ENCODE data around the gene PKD1. TPM values are rescaled to one million over a fixed set of nuclear protein-coding genes. Genes with fewer than 3 reads are reported as not detected.
A peak's percentile ranks its signal among the peaks of the same experiment; 100 is the strongest.

PKD1 gene
- total RNA-seq, 1 donor = 118 TPM

DNA sequence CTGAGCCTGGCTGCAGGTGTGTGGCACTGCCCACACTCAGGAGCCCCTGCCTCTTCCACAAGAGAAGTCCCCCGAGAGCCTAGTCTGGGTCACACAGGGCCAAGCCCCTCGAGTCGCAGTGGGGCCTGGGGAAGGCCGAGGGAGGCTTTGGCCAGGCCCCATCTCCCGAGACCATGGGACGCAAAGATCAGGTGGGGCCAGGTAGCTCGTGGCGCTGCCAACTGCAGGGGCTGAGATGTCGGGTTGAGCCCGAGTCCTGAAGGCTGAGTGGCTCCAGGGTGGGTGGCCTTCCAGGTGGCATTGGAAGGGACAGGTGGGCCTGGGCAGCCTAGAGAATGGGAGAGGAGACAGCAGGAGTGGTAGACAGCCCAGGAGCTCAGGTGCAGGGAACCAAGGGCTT is 26.2 kb upstream of the PKD1 start:
- H3K4me3 ChIP-seq (ENCODE audit: low read depth, low read length) = no peak overlapping the region
- TF ChIP-seq, protein P1, sequence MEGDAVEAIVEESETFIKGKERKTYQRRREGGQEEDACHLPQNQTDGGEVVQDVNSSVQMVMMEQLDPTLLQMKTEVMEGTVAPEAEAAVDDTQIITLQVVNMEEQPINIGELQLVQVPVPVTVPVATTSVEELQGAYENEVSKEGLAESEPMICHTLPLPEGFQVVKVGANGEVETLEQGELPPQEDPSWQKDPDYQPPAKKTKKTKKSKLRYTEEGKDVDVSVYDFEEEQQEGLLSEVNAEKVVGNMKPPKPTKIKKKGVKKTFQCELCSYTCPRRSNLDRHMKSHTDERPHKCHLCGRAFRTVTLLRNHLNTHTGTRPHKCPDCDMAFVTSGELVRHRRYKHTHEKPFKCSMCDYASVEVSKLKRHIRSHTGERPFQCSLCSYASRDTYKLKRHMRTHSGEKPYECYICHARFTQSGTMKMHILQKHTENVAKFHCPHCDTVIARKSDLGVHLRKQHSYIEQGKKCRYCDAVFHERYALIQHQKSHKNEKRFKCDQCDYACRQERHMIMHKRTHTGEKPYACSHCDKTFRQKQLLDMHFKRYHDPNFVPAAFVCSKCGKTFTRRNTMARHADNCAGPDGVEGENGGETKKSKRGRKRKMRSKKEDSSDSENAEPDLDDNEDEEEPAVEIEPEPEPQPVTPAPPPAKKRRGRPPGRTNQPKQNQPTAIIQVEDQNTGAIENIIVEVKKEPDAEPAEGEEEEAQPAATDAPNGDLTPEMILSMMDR (IDR thresholded peaks at IDR 0.05; ENCODE audit: insufficient read depth, low read length) = no peak
- no peak for DNase-seq (ENCODE audit: low read depth)

DNA sequence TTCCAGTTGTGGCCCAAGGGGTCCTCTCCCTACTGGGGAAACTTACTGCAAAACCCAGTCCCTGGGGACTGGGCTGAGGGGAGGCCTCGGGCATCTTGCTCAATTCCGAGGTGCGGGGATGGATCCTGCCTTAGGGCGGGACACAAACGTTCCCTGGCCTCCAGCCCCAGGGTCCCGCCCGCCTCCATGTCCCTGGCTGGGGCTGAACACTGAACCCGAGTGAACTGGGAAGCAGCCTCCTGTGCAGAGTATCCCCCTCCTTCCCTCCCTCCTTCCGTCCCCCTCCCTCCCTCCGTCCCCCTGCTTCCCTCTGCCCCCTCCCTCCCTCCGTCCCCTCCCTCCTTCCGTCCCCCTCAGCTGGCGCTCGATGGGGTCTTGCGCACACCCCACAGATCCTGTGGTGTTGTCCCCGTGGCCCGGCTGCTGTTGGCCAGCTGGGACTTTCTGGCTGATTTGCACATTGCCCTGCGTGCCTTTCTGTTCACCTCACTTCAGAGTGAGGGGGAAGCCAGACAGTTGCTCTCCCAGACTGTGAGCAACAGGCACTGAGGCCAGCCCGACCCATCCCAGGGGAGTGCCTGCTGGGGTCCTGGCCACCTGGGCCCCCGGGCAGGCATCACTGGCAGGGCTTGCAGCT is 25.3 kb upstream of the PKD1 start:
- DNase-seq (ENCODE audit: low read depth) = peak; percentile 70
- TF ChIP-seq, protein P1 (IDR thresholded peaks at IDR 0.05; ENCODE audit: insufficient read depth, low read length) = no peak
- H3K4me3 ChIP-seq (ENCODE audit: low read depth, low read length) = peak overlapping the region; percentile 22

DNA sequence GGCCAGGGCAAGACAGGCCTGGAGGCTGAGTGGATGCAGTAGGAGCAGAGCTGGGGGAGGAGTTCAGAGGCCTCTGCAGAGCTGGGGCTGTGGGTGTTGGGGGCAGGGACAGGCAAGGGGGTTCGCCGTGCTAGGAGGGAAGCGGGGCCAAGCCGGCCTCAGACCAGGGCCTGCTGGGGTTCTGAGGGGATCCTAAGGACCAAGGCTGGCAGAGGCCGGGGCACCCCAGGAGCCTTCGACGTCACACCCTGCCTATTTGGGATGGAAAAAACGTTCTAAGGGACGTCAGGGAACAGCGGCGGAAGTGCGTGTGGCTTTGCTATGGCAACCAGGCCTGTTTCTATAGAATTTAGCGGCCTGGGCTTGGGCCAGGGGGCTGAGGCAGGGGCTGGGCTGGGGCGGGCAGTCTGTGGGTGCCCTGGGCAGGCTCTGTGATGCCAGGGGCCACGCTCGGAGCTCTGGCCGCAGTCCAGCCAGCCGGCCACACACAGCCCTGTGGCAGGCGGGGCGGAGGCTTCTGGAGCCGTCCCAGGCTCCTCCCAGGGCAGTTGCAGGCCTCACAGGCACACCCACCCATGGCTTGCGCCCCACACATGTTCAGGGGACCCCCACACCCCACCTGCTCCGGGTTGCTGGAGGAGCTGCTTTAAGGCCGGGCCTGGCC is 23.6 kb upstream of the PKD1 start:
- DNase-seq (ENCODE audit: low read depth) = peak; percentile 87
- TF ChIP-seq, protein P1 (IDR thresholded peaks at IDR 0.05; ENCODE audit: insufficient read depth, low read length) = no peak
- peak overlapping the region; percentile 52 for H3K4me3 ChIP-seq (ENCODE audit: low read depth, low read length)

DNA sequence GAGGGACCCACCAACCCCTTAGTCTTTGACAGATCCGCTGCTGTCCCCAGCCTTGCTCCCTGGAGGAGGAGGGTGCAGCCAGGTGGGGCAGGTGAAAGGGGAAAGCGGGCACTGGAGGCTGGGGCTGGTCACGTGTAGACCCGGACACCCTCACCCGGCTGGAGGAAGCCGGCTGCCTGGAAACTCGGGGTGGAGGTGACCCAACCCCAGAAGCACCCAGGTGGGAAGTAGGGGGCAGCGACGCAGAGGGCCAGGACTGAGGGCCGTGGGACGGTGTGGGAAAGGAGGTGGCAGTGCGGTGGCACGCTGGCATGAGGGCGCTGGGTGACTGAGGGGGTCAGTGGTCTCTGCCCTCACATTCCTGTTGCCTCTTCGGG is 22.6 kb upstream of the PKD1 start:
- H3K4me3 ChIP-seq (ENCODE audit: low read depth, low read length) = peak overlapping the region; percentile 93
- no peak for DNase-seq (ENCODE audit: low read depth)

DNA sequence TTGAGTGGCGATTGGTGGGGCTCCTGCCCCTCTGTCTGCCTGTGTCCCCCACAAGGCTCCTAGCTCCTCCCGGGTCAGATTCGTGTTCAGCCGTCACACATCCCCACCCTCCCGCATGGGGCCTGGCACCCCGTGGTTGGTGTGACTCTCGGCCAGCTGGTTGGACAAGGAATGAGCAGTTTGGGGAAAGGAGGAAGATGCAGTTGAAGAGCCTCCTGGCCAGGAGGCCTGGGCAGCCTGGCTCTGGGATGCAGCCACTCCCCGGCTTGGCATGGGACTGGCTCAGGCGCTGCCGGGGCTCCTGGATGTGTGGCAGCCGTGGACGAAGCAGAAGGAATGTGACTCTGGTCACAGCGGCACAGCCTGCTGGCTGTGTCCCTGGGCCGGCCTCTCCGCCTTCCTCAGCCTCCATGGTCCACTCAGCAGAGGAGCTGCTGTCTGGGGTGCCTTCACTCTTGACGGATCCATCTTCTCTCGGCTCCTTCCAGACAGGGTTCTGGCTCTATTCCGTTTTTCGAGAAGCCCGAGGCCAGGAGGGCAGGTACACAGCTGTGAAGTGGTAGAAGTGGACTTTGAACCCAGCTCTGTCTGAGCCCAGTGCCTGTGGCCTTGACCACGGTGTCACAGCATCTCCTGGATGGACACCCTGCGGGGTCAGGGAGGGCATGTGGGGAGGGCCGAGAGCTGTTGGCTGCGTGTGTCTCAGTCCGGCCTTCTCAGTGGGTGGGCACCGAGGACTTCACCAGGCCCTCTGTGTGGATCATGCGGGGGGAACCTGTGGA is 22.0 kb upstream of the PKD1 start:
- peak overlapping the region; percentile 93 for H3K4me3 ChIP-seq (ENCODE audit: low read depth, low read length)
- TF ChIP-seq, protein P1 (IDR thresholded peaks at IDR 0.05; ENCODE audit: insufficient read depth, low read length) = no peak
- no peak for DNase-seq (ENCODE audit: low read depth)

More for the DNA sequence above, 22.6 kb upstream of the PKD1 start:
- TF ChIP-seq, protein P1 (IDR thresholded peaks at IDR 0.05; ENCODE audit: insufficient read depth, low read length) = no peak

DNA sequence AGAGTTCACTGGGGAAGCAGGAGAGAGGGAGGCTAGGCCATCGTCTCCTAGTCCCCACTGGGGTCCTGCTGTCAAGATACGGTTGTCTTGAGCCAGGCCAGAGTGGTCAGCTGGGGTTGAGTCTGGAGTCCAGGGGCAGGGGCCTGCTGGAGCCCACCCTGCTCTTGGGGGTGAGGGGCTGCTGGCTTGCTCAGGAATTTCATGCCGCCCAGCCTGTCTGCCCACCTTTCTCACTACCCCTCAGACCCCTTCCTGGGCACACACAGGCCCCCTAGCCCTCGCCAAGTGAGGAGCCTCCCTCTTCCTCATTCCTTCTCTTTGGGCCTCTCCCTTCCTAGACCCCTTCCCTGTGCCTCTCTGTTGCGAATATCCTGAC is 21.1 kb upstream of the PKD1 start:
- peak overlapping the region; percentile 93 for H3K4me3 ChIP-seq (ENCODE audit: low read depth, low read length)
- DNase-seq (ENCODE audit: low read depth) = no peak
- TF ChIP-seq, protein P1 (IDR thresholded peaks at IDR 0.05; ENCODE audit: insufficient read depth, low read length) = no peak
